Hindlimb muscle (tissue), 1 donor: ENCODE measurements around the gene HOXB7. TPM values are rescaled to one million over a fixed set of nuclear protein-coding genes. Genes with fewer than 3 reads are reported as not detected.

Experiments
- DNase-seq: peaks from one replicate; pipeline ENCODE4 v3.0.0-alpha.2; 2013
- polyA plus RNA-seq: library from polyadenylated mRNA; unstranded; fragments of 120-200 nt; gene quantifications from one replicate; pipeline ENCODE4 v1.2.1, GENCODE V29; 2013; ENCODE audit not compliant: insufficient read length

The HOXB7 gene
- polyA plus RNA-seq, 1 donor, result 3.0 TPM

GRCh38 chr17:48594538-48595277, 16.1 kb downstream of the HOXB7 start:
- DNase-seq, result no peak

GRCh38 chr17:48593840-48594537, 16.8 kb downstream of the HOXB7 start:
- DNase-seq, result peak; percentile 71

- DNase-seq, result no peak
These were observed 17.5 kb downstream of the HOXB7 start, which contains the start of gene HOXB5 for GRCh38 chr17:48593126-48593829. HOXB5 (minus strand) TSS chr17:48593779; CDS start chr17:48593682, 97 bp downstream.

- DNase-seq, result no peak
These were observed 18.2 kb downstream of the HOXB7 start for GRCh38 chr17:48592577-48592976.

- DNase-seq, result no peak
These were observed 18.7 kb downstream of the HOXB7 start for GRCh38 chr17:48592057-48592514.

GRCh38 chr17:48591255-48592056, 19.4 kb downstream of the HOXB7 start:
- no peak for DNase-seq

- no peak for DNase-seq
These were observed 20.1 kb downstream of the HOXB7 start for GRCh38 chr17:48590607-48591161.

- no peak for DNase-seq
These were observed 20.8 kb downstream of the HOXB7 start, which contains the start of gene HOXB3 for GRCh38 chr17:48589831-48590606. HOXB3 (minus strand) TSS chr17:48590241; CDS start chr17:48552474, 37,767 bp downstream.

GRCh38 chr17:48589060-48589830, 21.6 kb downstream of the HOXB7 start:
- DNase-seq, result no peak

- DNase-seq, result no peak
These were observed 22.3 kb downstream of the HOXB7 start for GRCh38 chr17:48588528-48588927.

GRCh38 chr17:48588074-48588415, 22.8 kb downstream of the HOXB7 start:
- DNase-seq, result no peak

- no peak for DNase-seq
These were observed 23.3 kb downstream of the HOXB7 start for GRCh38 chr17:48587276-48588073.

- DNase-seq, result no peak
These were observed 24.2 kb downstream of the HOXB7 start for GRCh38 chr17:48586355-48587258.

GRCh38 chr17:48584223-48584741, 26.5 kb downstream of the HOXB7 start:
- no peak for DNase-seq

GRCh38 chr17:48583708-48584222, 27.1 kb downstream of the HOXB7 start:
- DNase-seq, result no peak

GRCh38 chr17:48582750-48583069, 28.1 kb downstream of the HOXB7 start:
- DNase-seq, result no peak

GRCh38 chr17:48579760-48580554, 30.9 kb downstream of the HOXB7 start:
- DNase-seq, result no peak
